NCI-H1048 (cell line): ENCODE results near the gene BFSP1.

Experiments used
- DNase-seq: peaks from one replicate; lab custom pipeline; 2025; lab: John Stamatoyannopoulos, UW

The BFSP1 gene

GRCh38 chr20:17557675-17558006 is 26.5 kb upstream of the BFSP1 start:
- no peak for DNase-seq

GRCh38 chr20:17556837-17557674 is 25.9 kb upstream of the BFSP1 start:
- DNase-seq = no peak

GRCh38 chr20:17555106-17555505 is 23.9 kb upstream of the BFSP1 start:
- no peak for DNase-seq

GRCh38 chr20:17549131-17549530 is 18.0 kb upstream of the BFSP1 start:
- DNase-seq = no peak

GRCh38 chr20:17545127-17545526 is 13.9 kb upstream of the BFSP1 start:
- DNase-seq = no peak

- no peak for DNase-seq
Observed at GRCh38 chr20:17543531-17544131, 12.5 kb upstream of the BFSP1 start.

- DNase-seq = no peak
Observed at GRCh38 chr20:17542993-17543412, 11.8 kb upstream of the BFSP1 start.

GRCh38 chr20:17542481-17542880 is 11.3 kb upstream of the BFSP1 start:
- DNase-seq = no peak

GRCh38 chr20:17541996-17542395 is 10.8 kb upstream of the BFSP1 start:
- DNase-seq = no peak

- no peak for DNase-seq
Observed at GRCh38 chr20:17541596-17541995, 10.4 kb upstream of the BFSP1 start.

GRCh38 chr20:17538517-17539170 is 7.5 kb upstream of the BFSP1 start:
- no peak for DNase-seq

GRCh38 chr20:17537959-17538358 is 6.8 kb upstream of the BFSP1 start:
- DNase-seq = no peak

- peak; percentile 7 for DNase-seq
Observed at GRCh38 chr20:17536944-17537444, 5.8 kb upstream of the BFSP1 start.

- no peak for DNase-seq
Observed at GRCh38 chr20:17534077-17534476, 2.9 kb upstream of the BFSP1 start.

GRCh38 chr20:17533396-17533795 is 2.2 kb upstream of the BFSP1 start:
- peak; percentile 4 for DNase-seq

- no peak for DNase-seq
Observed at GRCh38 chr20:17531665-17532025, 466 bp upstream of the BFSP1 start.

GRCh38 chr20:17530153-17530552 is 1.0 kb downstream of the BFSP1 start:
- no peak for DNase-seq

GRCh38 chr20:17529586-17529985 is 1.6 kb downstream of the BFSP1 start:
- DNase-seq = no peak

GRCh38 chr20:17525650-17526049 is 5.5 kb downstream of the BFSP1 start:
- DNase-seq = no peak

- no peak for DNase-seq
Observed at GRCh38 chr20:17525132-17525531, 6.0 kb downstream of the BFSP1 start.

GRCh38 chr20:17524560-17524959 is 6.6 kb downstream of the BFSP1 start:
- no peak for DNase-seq

GRCh38 chr20:17523326-17523725 is 7.9 kb downstream of the BFSP1 start:
- DNase-seq = no peak

- DNase-seq = no peak
Observed at GRCh38 chr20:17522528-17522927, 8.7 kb downstream of the BFSP1 start.
